HL-60 (cell line): Measurements from ENCODE around the gene ORM2.

Experiments
- CTCF ChIP-seq: IDR thresholded peaks from one replicate; pipeline ENCODE4 v1.5.1; 2011; ENCODE audit warnings: low read length, control low read depth, inconsistent platforms; ENCODE audit not compliant: insufficient read depth
- GABPA ChIP-seq: IDR thresholded peaks from 2 replicates; pipeline ENCODE4 v1.6.1; 2012; ENCODE audit warnings: low read depth
- REST ChIP-seq: IDR thresholded peaks from 2 replicates; pipeline ENCODE4 v1.6.1; 2012; ENCODE audit warnings: low read depth; ENCODE audit not compliant: insufficient replicate concordance

GRCh38 chr9:114288193-114289091 is 41.2 kb upstream of the ORM2 start:
- TF ChIP-seq CTCF (no peak), GABPA (no peak), REST (no peak)
